ENCODE measurements around the gene MBNL2.

Gene MBNL2

GRCh38 chr13:97235549-97236231 is 13.6 kb downstream of the MBNL2 start:
- DNase-seq, result no peak

GRCh38 chr13:97237388-97237787 is 15.3 kb downstream of the MBNL2 start:
- no peak for DNase-seq

- no peak for DNase-seq
Measured at GRCh38 chr13:97238432-97238831, 16.3 kb downstream of the MBNL2 start.

GRCh38 chr13:97238883-97239282 is 16.8 kb downstream of the MBNL2 start:
- DNase-seq, result no peak

- DNase-seq, result no peak
Measured at GRCh38 chr13:97239306-97239705, 17.2 kb downstream of the MBNL2 start.

GRCh38 chr13:97239943-97240787 is 18.0 kb downstream of the MBNL2 start:
- DNase-seq, result no peak

- no peak for DNase-seq
Measured at GRCh38 chr13:97240788-97241734, 18.9 kb downstream of the MBNL2 start.

- no peak for DNase-seq
Measured at GRCh38 chr13:97241761-97242160, 19.6 kb downstream of the MBNL2 start.

GRCh38 chr13:97242755-97243497 is 20.8 kb downstream of the MBNL2 start:
- DNase-seq, result no peak

- DNase-seq, result no peak
Measured at GRCh38 chr13:97243915-97244781, 22.0 kb downstream of the MBNL2 start.

- DNase-seq, result no peak
Measured at GRCh38 chr13:97245011-97245410, 22.9 kb downstream of the MBNL2 start.

- DNase-seq, result no peak
Measured at GRCh38 chr13:97246596-97247158, 24.5 kb downstream of the MBNL2 start.

- no peak for DNase-seq
Measured at GRCh38 chr13:97248243-97248642, 26.1 kb downstream of the MBNL2 start.

GRCh38 chr13:97249093-97249795 is 27.1 kb downstream of the MBNL2 start:
- no peak for DNase-seq

- DNase-seq, result no peak
Measured at GRCh38 chr13:97249796-97250495, 27.8 kb downstream of the MBNL2 start.

GRCh38 chr13:97250560-97250959 is 28.4 kb downstream of the MBNL2 start:
- no peak for DNase-seq

- no peak for DNase-seq
Measured at GRCh38 chr13:97252735-97253134, 30.6 kb downstream of the MBNL2 start.

GRCh38 chr13:97253581-97254293 is 31.6 kb downstream of the MBNL2 start:
- DNase-seq, result no peak

GRCh38 chr13:97254816-97255215 is 32.7 kb downstream of the MBNL2 start:
- no peak for DNase-seq

Data from activated CD4-positive, alpha-beta T cell treated with anti-CD3 and anti-CD28 coated beads, Interleukin-2, Interleukin-6, amounts not matched to agents 100 ng/mL and 50 ng/mL, durations not matched to agents 16 hours and 8 hours (primary cell).